NCI-H2107 (cell line): ENCODE measurements around the gene GALR1.
A peak's percentile ranks its signal among the peaks of the same experiment; 100 is the strongest.
"Not testable (repeated sequence)": the region's sequence is repeated elsewhere in the genome, so short reads cannot be mapped to it uniquely, and the experiment has no call there.

Experiments used
- DNase-seq: peaks from one replicate; lab custom pipeline; 2025; lab: John Stamatoyannopoulos, UW

Gene GALR1

GRCh38 chr18:77250926-77251729 lies 1.5 kb downstream of the GALR1 start:
- DNase-seq, result no peak

GRCh38 chr18:77251730-77252050 lies 2.0 kb downstream of the GALR1 start:
- no peak for DNase-seq

- peak; percentile 85 for DNase-seq
Observed at GRCh38 chr18:77254711-77255405, 5.2 kb downstream of the GALR1 start.

- no peak for DNase-seq
Observed at GRCh38 chr18:77255426-77256105, 5.9 kb downstream of the GALR1 start.

DNA sequence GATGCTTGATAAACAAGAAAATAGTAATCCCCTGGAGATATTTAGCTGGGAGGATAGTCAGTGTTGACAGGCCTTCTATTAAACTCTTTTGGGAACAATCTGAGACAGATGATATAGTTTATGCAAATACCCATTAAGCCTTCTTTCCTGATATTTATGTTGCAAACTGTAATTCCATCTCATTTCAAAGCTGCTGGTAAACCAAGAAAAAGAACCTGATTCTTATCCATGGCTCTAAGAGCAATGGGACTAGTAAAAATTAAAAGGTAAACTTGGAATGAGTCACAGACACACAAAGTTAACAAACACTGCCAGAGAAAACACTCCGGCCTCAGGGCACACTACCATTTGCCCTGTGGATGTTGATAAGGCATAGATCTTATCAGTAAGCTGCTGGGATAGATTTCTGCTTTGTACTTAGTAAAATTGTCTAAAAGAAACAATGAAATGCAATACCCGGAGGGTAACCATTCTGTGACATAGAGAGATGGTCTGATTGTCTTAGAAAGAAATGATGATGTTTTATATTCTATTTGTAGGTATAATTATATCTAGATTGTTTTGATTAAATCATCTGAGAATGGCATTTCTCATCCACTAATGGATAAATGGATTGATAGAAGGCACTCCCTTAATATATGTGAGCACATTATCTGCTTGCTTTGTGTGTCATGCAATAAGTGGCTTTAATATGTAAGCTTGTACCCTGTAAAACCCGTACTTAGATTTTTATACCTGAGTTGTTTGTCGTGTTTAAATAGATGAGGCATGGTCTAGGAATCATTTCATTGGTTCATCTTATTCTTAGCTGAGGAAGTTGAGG lies 13.2 kb downstream of the GALR1 start:
- no peak for DNase-seq

- no peak for DNase-seq
Observed at GRCh38 chr18:77263466-77263763, 13.8 kb downstream of the GALR1 start.

GRCh38 chr18:77267969-77268368 lies 18.3 kb downstream of the GALR1 start:
- no peak for DNase-seq

DNA sequence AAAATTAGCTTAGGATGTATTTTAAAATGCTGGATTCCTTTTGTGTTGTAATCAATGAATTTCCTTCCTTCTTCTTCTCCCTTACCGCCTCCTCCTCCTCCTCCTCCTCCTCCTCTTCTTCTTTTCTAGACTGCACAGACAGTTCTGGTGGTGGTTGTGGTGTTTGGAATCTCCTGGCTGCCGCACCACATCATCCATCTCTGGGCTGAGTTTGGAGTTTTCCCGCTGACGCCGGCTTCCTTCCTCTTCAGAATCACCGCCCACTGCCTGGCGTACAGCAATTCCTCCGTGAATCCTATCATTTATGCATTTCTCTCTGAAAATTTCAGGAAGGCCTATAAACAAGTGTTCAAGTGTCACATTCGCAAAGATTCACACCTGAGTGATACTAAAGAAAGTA lies 18.8 kb downstream of the GALR1 start:
- DNase-seq, result no peak

DNA sequence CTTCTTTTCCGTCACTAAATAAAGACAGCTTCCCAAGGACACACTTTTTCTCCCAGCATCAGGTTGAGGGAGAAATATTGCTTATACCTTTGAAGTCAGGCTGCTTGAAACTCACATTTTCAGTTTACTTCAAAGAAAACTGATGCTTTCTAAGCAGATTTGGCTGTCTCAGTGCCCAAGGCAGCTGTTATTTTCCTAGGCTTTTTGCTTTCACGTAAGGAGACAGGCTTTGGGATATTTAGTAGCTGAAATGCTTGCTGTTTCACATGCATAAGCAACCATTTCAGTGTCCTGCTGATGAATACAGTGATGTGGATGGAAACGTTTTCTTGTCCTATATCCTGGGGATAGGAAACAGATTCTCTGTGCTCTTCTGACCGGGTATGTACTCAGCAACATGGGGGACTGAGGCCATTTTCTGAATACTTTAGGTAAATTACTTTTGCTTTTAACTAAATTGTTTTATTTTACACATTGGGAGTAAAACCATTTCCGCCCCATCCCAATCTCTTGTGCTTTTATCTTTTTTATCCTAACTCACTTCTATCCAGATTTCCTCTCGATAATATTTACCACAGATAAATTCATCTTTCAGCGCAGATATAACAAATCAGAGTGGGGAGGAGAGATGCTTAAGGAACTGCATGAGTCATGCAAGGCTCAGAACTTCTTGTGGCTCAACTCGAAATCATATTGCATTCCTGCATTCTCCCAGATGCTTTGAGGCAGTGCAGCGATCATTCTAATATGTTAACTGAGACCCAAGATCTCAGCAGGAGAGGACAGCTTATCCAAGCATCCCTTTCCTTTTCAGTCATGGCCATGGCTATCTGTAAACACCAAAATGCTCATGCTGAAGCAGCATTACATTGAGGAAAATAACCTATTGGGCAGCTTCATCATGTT lies 22.2 kb downstream of the GALR1 start:
- DNase-seq, result no peak

DNA sequence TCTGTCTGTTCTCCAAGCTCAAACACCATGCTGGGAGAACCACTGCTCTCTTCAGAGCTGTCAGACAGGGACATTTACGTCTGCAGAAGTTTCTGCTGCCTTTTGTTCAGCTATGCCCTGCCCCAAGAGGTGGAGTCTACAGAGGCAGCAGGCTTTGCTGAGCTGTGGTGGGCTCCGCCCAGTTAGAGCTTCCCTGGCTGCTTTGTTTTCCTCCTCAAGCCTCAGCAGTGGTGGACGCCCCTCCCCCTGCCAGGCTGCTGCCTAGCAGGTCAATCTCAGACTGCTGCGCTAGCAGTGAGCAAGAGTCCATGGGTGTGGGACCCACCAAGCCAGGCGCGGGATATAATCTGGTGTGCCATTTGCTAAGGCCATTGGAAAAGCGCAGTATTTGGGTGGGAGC lies 41.2 kb downstream of the GALR1 start:
- DNase-seq, result not testable (repeated sequence)

DNA sequence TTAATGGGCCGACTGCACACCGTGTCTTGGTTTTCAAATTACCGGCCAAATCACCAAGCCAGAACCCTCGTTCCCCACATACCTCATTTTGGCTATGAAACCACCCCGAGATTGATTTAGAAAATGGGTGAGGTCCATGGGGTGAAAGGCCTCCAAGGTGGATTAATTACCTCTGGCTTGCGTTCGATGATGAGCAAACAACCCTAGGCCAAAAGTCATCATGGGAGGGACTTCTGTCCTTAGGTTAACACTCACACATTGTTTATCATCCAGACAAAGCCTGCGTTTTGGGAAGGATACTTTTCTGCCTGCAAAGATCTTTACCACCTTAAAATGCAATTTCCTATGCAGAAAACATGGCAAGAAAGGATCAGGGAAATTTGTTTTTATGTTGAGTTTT lies 48.5 kb downstream of the GALR1 start:
- no peak for DNase-seq

DNA sequence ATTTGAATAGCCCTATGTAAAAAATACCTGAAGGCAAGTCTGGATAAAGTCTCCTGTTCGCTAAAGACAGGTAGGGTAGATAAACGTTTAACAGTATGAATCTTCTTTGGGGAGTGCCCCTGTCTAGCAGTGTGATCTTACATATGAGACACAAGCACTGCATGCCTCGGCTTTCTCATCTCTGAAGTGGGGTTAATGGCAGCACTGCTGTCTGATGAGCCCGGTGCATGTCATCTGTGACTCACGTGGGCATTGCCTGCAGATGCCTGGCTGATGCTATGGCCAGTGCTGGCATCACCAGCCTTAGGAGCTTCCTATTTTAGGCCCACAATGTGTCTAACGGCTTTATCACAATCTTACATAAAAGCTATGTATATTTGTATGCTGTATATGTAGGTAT lies 50.1 kb downstream of the GALR1 start:
- no peak for DNase-seq

DNA sequence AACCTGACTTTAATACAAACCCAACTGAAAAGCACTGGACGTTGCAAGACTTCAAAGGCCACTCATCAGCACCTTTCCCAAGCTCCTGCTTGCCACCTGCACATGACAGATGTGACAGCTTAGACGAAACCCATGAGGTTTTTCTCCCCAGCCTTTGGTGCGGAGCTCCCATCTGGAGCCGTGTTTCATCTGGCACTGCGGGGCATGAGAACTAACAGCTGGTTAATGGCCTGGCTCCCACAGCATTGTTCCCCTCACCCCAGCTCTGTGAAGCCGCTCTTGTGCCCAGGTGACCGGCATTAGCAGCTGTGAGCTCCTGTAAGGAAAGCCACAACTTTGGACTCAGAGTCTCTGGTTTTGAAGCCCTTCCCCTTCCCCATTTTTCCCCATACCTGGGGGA lies 50.9 kb downstream of the GALR1 start:
- DNase-seq, result no peak

GRCh38 chr18:77304268-77304667 lies 54.6 kb downstream of the GALR1 start:
- no peak for DNase-seq

- no peak for DNase-seq
Observed at GRCh38 chr18:77305676-77306075, 56.0 kb downstream of the GALR1 start.

GRCh38 chr18:77308216-77308615 lies 58.6 kb downstream of the GALR1 start:
- no peak for DNase-seq

DNA sequence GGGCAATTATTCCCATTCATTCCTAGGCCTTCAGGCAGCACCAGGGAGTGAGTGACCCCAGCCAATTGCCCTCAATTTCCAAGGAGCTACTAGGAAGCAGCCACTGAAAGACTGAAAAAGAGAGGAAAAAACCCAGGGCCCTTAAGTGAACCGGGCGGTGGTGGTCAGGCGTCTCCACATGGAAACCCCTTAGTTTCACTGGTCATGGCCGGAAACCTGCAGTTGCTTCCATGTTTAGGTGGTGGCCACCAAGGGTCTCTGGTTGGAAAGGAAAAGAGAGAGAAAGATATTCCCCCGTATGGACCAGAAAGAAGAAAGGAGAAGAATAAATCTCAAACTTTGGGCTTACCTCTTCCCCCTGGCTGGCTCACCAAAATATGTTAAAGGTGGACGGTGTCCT lies 64.9 kb downstream of the GALR1 start:
- no peak for DNase-seq

DNA sequence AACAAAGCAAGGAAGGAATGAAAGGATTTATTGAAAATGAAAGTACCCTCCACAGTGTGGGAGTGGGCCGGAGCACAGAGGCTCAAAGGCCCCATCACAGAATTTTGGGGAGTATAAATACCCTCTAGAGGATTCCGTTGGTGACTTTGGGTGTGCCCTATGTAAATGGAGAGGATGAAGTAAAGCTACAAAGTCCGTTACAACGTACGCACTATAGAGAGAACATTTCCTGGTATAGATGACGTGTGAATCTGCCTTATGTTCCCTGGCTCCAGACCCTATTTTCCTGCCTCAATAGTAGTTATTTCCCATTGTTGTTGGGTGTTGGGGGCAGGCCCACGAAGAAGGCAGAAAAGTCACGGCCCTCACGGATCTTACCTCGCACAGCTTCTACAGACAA lies 65.3 kb downstream of the GALR1 start:
- DNase-seq, result no peak

- DNase-seq, result no peak
Observed at GRCh38 chr18:77316008-77316407, 66.4 kb downstream of the GALR1 start.

DNA sequence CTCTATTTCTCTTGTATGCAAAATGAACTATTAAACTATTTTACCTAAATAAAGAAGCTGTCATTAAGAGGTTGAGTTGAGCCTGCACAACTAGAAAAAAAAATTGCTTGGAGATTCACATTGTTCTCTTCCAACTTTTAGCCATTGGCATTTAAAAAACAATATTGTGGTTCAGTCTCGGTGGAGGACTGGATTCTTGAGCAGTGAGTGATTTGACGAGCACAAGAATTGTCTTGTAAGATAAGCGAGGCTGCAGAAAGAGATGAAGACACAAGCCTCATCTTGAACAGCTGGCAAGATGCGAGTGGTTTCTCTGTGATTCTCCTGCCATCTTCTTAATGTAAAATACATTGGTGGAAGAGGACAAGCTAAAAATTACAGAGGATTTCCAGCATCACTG lies 67.0 kb downstream of the GALR1 start:
- DNase-seq, result no peak

DNA sequence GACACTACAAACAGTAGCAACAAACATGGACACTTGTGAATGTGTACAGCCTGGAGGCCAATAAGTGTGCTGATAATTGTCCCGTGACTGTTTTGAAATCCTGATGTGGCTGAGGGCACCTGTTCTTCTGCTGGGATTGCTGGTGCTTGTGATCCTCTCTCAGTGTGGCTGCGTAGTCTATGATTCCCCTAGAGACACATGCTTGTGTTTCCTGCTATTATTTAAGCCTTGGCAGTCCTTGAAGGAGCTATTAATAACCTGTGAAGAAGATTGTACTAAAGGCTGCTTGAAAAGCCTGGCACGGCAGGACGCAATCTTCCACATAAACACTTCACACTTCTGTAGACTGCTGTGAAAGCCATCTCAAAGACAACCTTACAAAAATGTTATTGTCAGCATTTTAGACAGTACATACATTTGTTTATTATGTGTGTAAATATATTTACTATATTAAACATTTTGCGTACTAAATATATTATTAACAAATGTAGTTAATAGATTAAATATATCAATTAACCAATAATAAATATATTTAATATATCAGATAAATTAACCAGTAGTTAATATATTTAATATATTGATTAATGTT lies 71.4 kb downstream of the GALR1 start:
- DNase-seq, result peak; percentile 74
